ENCODE results near the gene NPY1R.

NPY1R gene

DNA sequence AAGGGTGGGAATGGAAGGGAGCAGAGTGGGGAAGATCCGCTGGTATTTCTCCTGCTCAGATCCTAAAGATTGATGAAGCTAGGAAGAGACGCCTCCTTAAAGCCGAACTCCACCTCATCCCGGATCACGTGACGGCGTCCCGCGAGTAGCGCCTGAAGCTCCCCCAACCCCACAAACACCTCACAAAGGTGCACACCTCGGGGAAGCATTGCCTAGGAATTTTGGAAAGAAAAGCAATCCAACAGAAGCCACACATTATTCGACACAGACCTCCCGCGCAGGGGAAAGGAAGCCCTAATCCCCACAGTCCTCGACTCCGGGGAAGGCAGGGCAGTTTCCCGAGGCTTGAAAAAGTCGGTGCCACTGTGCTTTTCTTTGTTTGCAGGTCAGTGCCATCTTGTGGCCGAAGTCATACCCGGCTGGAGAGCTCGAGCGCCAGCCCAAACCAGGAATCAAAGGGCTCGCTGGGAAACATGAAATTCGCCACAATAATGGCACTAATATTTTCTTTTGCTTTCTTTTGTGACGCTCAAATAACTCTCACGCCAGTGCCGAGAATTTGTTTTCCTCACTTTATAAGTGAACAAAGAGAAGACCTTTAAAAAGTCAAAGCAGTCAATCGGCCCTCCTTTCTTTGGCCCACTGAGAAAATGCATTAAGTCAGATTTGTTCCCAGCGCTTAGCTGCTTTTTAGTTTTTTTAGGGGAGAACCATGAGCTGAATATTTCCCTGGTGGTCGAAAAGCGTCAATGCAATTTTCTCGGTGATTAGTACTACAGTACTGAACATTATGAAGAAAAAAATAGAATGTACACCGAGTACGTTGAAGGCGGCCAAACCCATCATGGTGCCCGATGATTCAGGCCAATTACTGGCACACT is at the start of gene NPY1R:
NPY1R (minus strand) TSS at position 71 of the 881 bp plus-strand sequence. CDS start 6,042 bp downstream, outside the sequence.
- DNase-seq (ENCODE audit: low spot score) (peak; percentile 19), FAIRE-seq (no peak)

DNA sequence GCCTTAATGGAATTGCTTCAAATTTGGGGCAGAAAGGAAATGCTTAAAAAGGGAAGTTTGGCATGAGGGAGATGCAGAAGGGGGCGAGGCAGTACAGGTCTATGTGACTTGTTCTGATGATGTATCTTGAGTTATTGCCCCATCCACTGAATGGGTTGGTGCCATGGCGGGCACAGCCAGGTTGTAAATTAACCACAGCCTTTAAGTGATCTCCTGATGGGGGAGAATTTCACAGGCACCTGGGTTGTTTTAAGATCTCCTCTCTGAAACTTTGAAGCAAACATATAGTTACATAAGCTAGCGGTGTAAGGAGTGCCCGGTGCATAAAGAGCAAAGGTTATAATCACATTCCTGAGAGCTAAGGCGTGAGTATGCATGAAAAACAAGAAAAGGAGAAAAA is 48.3 kb upstream of the NPY1R start:
- no peak for DNase-seq (ENCODE audit: low spot score)
- no peak for FAIRE-seq

DNA sequence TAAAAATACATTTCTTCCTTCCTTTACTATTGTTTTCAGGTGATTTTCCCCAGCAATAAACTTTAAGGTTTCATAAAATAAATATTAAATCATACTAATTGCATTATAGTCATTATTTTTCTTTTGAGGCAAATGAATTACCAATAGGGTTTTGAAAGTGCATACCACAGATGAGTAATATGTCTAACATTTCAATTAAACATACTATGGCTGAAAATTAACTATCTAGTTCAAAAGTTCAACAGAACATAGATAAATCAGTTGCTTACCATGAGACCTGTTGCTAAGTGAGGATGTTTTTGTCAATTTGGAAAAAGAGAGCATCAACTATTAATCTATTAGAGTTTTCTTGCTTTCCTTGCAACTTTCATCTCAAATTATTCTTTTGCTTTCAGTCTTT is 46.3 kb upstream of the NPY1R start:
- FAIRE-seq (peak; percentile 77), DNase-seq (ENCODE audit: low spot score) (peak; percentile 52)

DNA sequence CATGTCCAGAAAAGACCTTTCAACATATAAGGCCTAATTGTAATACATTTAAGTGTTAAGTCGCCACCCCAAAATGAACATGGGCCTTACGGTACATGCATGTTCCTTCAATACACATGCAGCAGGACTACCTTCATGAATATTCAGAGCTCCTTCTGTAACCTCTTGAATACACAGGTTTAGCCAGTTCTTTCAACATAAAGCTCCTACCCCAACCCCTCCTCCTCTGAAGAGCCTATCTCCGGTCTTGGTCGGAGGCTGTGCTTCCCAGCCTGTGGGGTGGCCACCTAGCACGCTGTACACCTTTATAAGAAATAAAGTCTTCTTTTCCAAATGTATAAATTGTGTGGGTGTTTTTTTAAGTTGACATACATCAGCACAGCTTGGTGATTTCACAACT is 39.6 kb upstream of the NPY1R start:
- DNase-seq (ENCODE audit: low spot score) (no peak), FAIRE-seq (no peak)

DNA sequence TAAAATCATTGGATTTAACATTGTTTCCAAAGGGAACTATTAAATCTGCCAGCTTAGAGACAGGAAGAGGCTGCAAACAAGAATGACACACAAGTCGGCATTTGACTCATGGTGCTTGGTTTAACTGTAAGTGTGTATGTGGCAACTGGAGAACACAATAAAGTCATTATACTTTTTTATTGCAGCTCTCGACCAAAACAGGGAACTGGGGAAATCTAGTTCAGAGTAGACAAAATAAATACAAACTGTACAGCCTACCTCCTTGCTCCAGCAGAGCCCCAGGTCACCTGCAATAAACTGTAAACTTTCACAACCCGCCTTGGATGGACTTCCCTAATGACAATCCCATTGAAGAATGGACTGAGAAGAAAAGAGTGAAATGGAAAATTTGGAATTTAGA is 35.3 kb upstream of the NPY1R start:
- no peak for FAIRE-seq
- DNase-seq (ENCODE audit: low spot score) = peak; percentile 33

DNA sequence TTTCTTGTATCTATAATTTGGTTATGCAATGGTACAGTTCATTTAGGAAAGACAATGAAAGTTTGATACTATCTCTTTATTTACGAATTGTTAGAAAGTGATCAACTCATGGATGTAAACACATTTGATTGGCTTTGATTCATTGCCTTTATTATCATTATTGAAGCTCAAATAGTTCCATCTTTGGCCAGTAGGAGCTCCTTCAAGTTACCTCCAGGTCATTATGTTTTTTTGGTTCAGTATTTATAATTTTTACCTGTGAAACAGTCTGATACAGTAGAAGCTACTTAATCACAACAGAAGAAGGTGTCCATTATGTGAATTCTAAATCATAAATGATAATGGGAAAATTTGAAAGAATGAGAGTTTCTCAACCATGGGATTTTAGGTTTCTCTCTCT is 23.7 kb upstream of the NPY1R start:
- FAIRE-seq = no peak
- DNase-seq (ENCODE audit: low spot score) = no peak

DNA sequence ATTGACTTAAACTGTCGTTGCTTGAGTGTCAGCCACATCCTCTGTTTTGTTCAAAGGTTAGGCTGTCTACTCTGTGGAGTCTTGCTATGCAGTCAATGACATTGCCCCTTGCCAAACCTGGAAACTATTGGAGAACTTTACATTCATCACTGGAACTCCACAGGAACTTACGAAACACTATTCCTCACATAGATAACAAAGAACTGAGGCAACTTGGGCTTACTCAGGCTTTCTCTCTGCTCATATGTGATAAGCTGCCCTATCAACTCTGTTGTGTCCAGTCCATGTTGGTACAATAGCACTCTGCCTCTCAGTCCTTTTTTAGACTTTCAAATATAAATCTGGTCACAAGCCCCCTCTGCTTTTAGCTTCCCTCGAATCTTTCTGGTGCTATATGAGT is 20.7 kb upstream of the NPY1R start:
- FAIRE-seq (no peak), DNase-seq (ENCODE audit: low spot score) (no peak)

DNA sequence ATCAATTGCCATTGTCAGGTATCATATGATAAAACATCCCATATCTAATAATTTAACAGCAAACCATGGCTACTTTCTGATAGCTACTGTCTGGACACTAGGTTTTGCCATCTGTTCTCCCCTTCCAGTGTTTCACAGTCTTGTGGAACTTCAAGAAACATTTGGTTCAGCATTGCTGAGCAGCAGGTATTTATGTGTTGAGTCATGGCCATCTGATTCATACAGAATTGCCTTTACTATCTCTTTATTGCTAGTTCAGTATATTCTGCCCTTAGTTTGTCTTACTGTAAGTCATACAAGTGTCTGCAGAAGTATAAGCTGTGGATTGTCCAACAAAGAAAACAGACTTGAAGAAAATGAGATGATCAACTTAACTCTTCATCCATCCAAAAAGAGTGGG is 18.3 kb upstream of the NPY1R start:
- peak; percentile 94 for FAIRE-seq
- DNase-seq (ENCODE audit: low spot score) = peak; percentile 78

DNA sequence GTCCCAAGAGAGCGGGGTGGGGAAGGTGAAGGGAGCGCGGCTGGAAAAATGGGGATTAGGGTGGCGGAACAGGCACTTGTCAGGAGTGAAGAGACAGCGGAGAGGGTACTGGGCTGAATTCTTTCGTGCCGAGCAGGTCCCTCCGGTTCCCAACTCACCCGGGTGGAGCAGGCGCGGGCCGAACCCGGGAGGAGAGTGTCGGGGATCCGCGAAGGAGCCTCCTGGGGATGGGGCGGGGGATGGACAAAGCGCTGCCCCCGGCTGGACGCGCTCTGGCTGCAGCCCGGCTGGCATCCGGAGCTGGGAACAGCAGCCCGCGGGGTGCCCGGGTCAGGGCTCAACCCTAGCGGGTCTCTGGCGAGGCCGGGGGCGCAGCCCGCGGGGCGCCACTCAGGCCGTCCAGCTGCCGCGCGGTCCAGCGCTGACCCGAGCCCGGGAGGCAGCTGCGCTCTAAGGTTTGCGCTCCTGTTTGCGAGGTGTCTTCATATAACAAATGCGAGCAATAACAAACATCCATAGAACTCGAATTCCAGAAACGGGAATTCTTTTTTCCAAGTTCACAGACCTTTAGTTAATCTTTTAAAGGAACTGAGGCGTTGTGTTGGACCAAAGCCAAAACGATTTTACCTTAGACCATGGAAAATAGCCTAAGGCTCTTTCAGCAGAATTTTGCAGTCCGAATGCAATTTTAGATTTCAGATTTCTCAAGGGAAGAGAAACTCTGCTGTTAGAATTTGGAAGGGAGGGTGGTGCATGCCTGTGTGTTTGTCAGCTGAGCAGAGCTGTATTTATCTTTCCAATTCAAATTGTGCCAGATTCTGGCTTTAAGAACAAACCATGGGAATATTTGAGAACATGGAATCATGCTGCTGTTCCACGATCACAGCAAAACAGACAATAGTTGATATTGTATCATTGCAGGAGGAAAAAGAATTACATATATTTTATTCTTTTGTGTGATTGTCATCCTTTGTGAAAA is 12.0 kb upstream of the NPY1R start:
- FAIRE-seq (no peak), DNase-seq (ENCODE audit: low spot score) (no peak)

DNA sequence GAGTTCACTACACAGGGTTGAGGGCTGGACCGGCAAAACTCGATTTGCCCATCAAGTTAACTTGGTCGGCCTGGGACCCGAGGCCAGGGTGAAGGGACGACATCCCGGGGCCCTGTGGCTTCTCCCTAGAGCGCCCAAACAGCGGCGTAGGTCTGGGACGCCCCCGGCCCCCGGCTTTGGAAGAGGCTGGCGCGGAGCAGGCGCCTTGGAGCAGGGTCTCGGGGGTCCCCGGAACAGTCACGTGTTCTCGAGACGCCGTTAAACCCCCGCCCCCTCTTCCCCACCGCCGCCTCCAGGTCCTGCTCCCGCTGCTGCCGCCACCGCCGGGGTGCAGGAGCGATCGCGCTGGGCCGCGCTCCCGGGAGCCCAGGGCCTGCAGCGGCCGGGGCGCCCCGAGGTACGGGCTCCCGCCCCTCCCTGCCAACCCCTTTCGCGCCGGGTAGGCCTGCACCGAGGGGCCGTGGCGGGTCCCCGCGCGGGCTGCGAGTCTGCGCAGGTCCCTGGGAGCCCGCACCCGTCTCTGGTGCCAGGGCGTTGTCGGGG is 11.3 kb upstream of the NPY1R start, which contains the start of gene NPY5R:
NPY5R (plus strand) TSS at position 289 of the 543 bp plus-strand sequence. CDS start 6,382 bp downstream, outside the sequence.
- FAIRE-seq (no peak), DNase-seq (ENCODE audit: low spot score) (no peak)

DNA sequence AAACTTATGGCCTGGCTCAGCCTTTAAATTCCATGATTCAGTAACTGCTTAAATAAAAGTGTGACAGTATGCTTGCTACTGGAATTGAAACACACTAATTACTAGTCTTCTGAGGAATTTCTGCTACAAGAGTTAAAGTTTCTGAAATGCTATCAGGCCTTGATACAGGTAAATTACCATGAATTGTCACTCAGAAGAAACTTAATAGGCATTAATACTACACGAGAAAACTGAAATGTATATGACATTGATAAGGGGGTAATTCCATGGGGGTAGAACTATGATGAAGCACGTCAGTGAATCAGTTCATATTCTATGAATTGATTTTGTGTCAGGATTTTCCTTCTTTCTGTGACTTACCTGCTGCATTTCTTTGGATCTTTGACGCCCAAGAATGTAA is 3.0 kb upstream of the NPY1R start:
- DNase-seq (ENCODE audit: low spot score) (no peak), FAIRE-seq (no peak)

DNA sequence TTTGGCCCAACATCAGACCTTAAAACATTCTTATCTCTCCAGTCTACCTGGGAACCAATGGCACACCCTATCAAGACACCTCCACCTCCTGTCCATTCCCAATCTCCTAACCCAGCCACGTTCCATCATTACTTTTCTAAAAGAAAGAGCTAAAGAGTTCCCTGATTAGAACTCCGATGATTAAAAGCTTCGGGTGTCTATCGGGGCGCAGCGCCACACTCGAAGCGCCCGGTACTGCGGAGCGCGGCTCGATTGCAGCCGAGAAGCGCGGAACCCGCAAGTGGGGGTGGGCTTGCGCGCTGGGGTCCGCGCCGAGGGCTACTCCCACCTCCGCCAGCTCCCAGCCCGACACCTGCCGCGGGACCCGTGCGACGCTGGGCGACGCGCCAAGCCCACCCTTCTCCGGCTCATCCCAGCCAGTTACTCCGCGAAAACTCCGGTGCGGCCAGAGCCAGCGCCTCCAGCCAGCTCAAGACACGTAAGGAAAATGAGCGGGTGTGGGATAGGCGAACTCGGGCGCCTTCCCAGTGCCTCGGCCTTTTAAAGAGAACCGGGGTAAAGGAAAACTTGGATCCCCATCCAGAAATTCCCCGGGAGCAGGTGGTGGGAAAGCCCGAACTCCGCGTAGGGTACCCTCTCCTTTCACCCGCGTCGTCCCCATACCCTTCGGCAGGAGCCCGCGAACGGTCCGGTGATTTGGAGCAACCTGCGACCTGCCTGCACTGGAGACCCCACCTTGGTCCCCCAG is 593 bp downstream of the NPY1R start:
- FAIRE-seq = no peak
- no peak for DNase-seq (ENCODE audit: low spot score)

DNA sequence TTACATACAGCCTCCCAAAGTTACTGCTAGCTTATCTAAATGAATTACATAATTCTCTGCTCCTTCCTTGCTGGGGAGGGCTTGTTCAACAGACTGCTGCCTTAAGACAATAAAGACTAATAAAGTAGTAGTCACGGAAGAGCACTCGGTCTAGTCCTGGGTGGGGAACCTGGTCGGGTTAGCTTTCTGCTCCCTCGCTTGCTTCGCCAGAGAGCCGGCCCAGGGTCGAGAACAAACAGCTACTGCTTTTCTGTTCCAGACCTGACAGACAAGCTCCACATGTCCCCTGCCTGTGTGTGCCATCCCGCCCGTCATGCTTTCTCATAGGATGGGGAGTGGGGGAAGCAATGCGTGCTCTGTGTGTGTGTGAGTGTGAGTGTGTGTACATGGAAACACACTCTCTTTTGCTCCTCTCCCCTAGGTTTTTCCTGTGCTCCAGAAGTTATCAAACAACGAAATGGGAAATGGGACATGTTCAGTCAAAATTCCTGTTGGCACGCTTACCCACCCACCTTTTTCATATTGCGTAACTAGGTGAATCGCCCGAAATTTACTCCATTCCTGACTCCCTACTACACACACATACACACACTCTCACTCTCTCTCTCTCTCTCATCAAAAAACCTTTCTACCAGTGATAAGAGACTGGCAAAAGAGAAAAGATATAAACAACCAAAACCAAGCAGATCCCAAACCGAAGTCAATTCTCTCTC is 1.3 kb downstream of the NPY1R start:
- DNase-seq (ENCODE audit: low spot score) (no peak), FAIRE-seq (no peak)

DNA sequence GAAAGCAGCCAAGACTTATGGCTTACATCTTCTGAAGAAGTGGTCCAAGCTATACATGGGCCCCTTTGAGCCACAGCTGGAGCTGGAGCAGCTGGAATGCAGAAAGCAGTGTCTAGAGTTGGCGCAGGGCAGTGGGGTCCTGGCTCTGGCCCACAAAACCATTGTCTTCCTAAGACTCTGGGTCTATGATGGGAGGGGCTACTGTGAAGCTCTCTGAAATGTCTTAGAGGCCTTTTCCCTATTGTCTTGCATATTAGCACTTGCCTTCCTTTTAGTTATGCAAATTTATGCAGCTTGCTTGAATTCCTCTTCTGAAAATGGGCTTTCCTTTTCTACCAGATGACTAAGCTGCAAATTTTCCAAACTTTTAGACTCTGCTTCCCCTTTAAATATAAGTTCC is 15.3 kb downstream of the NPY1R start:
- FAIRE-seq = no peak
- DNase-seq (ENCODE audit: low spot score) = no peak

DNA sequence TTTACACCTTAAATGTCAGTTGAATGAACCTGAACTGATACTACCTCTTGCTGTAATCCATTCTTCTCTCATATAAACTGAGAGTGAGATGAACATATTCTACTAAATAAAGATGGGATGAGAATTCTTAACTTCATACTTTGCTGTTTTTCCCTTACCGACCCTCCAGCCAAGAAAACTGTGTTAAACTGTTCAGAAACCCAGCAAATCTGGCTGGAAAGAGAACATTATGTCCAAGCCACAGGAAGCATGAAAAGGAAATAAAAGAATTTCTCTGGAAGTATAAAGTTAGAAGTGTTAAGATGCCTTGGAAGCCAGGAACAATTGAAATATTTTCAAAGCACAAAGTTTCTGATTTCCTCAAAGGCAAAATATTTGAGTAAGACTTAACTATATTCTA is 22.9 kb downstream of the NPY1R start:
- DNase-seq (ENCODE audit: low spot score) (no peak), FAIRE-seq (no peak)

DNA sequence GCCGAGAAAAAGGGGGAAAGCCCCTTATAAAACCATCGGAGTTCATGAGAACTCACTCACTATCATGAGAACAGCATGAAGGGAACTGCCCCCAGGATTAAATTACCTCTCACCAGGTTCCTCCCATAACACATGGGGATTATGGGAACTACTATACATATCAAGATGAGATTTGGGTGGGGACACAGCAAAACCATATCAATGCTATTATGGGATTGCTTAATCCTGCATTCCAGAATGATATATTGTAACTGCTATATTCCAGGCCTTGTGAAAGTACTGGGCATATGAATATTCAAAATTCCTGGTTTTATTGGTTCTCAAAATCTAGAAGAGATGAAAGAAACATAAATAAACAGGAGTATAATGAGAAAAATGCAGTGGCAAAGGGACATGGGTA is 29.3 kb downstream of the NPY1R start:
- DNase-seq (ENCODE audit: low spot score) = no peak
- FAIRE-seq = no peak

DNA sequence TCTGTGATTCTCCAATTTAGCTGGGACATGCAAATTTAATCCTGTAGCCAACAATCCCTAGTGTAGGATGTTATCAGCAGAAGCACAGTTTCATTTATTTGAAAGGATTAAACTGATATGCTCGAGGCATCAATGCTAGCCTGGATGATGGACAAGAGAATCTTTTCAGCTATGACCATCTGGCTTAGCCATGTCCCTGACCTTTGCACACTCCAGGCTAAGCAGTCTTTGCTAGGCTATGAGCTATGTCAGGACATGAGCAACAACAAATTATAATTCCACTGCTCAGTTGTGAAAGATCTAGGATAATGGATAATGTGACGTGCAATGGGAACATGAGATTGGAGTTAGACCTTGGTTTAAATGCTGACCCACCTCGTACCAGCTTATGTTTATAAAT is 32.0 kb downstream of the NPY1R start:
- DNase-seq (ENCODE audit: low spot score) = no peak
- no peak for FAIRE-seq

DNA sequence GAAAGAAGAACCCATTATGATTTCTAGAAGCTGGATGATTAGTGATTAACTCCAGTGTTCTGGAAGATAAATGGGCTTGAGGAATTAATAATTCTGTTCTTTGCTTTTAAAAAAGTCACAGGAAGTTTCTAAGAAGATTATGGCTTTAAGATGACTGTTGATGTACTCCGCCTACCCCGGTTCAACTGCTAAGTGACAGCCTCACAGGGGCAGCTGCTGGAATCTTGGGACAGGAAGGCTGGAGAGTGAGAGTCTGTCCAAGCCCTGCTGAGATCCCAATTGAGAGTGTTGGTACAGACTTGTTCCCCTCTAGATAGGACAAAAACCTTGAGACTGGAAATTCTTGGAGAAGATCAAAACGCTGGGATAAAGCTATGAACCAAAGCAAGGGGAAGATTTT is 37.3 kb downstream of the NPY1R start:
- FAIRE-seq (no peak), DNase-seq (ENCODE audit: low spot score) (no peak)

DNA sequence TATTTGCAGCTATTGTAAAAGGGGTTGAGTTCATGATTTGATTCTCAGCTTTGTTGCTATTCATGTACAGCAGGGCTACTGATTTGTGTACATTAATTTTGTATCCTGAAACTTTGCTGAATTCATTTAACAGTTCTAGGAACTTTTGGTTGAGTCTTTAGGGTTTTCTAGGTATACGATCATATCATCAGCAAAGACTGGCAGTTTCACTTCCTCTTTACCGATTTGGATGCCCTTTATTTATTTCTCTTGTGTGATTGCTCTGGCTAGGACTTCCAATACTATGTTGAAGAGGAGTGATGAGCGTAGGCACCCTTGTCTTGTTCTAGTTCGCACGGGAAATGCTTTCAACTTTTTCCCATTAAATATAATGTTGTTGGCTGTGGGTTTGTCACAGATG is 48.1 kb downstream of the NPY1R start:
- FAIRE-seq (no peak), DNase-seq (ENCODE audit: low spot score) (no peak)

DNA sequence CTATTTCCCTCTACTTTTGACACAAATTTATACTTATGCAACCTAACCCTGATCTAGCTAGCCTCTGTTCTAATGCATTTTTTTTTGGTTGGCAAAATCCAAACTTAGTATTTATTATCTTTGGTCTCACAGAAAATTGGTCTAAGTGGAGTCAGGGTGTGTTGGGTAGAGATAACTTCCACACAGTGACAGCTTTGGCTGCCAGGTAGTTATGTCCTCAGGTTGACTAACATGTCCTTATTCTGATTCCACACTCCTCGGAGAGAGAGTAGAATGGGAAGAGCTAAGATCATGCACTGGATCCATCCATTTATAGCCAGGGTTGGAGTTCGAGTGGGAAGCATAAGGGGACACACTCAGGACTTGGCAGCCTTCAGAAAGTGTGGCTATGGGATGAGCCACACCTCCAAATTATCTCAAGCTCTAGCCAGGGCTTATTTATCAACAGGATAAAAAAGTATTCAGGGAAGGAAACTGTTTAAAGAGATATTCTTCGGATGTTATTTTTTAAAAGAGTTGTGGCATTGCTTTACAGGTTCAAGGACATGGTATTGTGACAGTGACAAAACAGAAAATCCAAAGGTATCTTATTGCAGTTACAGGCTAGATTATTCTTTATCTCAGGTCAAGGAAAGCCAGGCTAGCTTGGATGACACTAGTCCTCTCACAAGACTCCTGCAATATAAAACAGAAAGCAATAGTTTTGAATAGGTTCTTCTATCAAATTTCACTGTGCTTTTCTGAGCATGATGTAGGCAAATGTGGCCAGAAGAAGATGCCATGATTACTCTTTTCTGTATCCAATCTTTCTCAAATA is 51.5 kb downstream of the NPY1R start:
- DNase-seq (ENCODE audit: low spot score) = no peak
- FAIRE-seq = no peak
